ENCODE results near the gene CHGA.

CHGA gene

DNA sequence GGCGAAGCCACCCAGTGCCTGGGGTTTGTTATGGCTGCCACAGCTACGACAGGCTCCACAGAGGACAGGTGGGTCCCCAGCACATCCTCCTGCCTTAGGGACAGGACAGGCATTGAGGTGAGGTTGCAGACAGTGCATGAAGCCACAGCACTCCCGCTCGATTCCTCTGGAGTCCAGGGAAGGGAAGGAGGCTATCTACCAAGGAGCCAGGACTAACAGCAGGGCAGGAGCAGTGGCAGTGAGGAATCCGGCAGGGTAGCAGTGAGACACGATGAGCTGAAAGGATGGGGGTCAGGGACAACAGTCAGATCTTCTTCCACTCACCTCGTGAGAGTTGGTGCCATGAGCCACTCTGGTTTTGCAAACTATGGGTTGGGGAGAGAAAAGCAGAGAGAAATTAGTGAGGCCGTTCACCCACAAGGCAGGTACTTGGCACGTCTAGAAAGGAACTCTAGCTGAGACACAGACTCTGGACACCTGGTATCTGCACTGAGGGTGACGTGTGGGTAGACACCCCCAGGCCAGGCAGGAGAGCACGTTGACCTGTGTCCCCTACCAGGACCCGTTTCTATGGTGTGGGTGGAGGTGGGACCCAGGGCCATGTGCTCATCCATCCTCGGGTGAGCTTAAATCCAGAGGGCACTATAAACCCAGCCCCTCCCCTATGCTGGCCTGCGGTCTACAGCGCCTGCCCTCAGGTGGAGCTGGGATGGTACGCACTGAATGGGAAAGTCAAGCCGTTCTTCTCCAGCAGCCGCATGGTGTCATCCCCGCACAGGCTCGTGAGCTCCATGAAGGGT lies 39.3 kb downstream of the CHGA start:
- DNase-seq = no peak

DNA sequence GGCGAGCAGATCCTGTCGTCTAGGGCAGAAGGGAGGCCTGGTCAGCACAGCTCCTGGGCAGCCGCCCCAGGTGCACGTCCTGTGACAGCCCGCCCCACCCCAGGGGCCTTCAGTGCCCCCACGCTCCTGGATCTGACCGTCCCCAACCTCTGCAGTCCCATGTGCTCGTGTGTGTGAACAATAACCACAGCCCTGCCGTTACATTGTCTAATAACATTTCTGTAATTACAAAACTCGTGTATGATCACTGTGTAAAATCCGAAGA lies 39.8 kb downstream of the CHGA start:
- no peak for DNase-seq

DNA sequence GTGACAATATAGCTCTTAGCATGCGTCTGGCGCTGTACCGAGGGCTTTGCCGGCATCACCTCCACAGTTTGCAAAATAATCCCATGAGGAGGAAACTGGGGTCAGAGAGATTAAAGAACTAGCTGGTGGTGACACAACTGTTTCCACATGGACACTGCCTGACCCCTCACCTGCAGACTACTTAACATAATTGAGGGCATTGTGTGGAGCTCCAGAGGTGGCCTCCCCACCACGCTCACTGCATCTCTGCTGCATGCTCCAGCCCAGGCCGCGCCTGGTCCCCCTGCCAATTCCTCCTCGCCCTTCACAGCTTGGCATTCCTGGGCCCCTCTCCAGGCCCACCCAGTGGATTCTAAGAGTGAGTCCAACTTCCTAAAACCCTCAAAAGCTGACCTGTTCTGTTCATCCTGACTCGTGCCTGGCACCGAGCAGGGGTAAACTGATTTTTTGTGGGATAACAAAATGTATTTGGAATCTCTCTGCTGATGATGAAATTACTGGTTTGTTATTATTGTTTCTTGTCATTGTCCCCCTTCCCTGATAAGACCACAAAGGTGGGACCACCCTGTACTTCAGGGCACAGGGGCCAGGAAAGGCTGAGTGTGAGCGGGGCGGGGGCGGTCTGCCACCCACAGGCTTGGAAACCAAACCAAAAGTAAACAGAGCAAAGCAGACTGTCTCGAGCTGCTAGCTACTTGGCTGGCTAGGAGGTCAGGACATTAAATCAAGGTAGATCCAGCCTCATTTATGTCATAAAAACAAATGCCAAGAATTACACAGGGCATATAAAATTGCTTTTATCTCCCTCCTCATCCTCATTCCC lies 40.6 kb downstream of the CHGA start:
- DNase-seq = no peak

DNA sequence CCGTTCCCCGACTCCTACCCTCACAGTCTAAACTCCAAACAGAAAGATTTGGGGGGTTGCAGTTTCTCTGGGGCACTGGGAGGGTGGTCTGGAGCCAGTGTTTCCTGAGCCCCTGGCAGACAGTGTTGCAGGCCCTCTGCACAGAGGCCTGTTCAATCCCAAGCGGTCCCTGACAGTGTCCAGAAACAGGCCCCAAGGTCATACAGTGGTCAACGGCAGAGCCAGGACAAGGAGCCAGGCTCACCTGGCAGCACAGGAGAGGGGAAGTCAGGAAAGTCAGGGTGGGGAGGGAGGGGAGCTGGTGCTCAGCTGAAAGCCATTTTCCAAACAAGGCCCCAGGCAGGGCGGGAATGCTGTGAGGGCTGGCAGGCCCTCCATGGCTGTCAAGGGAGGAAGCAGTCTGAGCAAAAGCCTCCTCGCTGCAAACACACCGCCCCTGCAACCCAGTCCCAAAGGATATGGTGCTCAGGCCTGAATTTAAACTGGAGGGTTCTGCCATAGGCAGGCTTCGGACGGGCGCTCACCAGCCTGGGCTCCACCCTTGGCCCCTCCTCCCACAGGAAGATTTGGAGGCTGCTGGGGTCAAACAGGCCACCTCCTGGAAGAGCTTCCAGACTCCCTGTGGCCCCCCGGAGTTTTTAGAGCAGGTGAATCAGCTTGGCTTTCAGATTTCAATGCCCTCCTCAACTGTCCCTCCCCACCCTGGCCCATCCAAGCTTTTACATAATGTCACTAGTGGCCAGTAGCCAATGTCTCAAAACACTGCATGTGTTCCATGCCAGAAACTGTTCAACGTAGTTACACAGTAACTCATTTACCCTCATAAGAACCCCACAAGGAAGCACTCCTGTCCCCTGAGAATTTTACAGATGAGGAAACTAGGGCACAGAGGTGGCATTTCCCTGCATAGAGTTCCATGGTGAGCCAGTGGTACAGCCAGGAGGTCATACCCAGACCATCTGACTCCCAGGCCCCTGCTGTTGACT lies 41.5 kb downstream of the CHGA start:
- DNase-seq = no peak

DNA sequence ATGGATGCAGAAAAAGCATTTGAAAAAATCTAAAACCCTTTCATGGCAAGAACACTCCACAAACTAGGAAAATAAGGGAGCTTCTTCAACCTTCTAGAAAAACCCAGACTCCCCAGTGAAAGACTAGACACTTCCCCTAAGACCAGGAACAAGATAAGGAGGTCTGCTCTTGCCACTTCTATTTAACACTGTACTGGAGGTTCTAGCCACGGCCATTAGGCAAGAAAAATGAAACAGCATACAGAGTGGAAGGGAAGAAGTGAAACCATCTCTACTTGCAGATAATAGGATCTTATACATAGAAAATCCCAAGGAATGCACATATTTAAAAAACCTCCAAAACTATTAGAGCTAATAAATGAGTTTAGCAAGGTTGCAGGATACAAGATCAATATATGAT lies 42.3 kb downstream of the CHGA start:
- DNase-seq = no peak

DNA sequence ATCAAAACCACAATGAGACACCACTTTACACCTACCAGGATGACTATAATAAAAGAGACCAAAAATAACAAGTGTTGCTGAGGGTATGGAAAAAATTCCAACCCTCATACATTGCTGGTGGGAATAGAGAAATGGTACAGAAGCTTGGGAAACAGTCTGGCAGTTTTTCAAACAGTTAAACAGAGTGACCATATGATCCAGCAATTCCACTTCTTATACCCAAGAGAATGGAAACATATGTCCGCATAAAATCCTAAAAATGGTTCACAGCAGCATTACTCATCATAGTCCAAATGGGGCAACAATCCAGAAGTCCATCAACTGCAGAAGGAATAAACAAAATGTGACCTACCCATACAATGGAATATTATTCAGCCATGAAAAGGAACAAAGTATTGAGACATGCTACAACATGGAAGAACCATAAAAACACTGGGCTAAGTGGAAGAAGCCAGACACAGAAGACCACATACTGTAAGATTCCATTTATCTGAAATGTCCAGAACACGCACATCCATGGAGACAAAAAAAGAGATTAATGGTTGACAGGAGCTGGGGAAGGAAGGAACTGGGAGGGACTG lies 44.5 kb downstream of the CHGA start:
- no peak for DNase-seq

DNA sequence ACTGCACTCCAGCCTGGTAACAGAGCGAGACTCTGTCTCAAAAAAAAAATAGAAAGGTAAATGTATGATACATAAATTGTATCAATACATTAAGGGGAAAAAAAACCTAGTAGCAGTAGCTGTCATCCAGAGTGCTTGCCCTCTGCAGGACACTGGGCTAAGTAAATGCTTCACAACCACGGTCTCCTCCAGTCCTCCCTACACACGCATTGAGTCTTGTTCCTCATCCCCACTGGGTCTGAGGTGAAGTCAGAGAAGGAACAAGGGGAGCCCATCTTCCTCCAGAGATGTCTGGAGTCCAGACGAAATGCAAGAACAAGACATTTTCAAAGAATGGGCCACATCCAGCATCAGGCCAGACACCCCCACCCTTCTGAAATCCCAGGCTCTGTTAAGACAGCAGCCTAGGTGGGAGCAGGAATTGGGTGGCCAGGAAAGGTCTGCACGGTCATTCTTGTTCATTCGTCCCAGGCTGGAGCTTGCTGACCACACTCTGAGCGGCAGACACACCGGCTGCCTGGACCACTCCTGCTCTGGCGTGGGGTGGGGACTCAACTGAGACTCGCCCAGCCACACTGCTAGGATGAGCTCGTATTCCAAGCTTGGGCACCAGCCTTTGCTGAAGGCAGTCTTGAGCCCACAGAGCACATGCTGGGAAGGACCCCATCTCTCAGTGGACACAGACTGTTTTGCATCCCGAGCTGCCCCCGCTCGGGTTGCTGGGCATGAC lies 45.5 kb downstream of the CHGA start:
- no peak for DNase-seq

DNA sequence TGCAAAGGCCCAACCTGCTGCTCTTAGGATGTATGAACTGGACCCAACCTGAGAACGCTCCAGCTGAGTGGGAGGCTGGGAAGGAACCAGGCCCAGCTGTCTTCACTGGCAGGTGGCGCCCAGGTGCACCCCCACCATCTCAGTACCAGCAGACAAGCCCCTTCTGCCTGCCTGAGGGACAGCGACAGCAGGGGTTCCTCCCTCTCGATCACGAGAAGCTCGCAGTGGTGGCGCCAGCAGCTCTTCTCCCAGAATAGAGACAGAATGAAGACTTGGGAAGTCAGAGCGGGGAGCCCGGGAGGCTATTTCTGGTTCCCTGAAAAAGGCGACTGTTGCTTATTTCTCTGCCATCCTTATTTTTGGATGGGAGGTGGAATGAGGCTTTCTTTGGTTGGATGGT lies 46.5 kb downstream of the CHGA start:
- DNase-seq = no peak

DNA sequence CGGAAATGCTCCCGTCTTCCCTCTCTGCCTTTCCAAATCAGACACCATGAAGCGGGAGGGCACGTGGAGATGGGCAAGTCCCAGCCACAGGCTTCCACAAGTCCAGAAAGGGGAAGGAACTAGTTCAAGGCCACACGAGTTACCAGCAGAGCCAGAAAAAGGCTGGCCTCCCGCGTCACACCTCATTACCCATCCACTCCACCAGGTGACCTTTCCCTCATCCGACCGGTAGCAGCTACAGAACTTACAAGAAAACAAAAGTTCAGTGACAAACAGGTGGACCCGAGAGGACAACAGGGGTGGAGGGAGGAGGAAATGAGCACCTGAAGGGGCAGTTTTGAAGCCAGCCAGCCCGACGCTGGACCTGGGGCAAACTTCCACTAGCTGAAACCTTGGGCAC lies 46.9 kb downstream of the CHGA start:
- no peak for DNase-seq

DNA sequence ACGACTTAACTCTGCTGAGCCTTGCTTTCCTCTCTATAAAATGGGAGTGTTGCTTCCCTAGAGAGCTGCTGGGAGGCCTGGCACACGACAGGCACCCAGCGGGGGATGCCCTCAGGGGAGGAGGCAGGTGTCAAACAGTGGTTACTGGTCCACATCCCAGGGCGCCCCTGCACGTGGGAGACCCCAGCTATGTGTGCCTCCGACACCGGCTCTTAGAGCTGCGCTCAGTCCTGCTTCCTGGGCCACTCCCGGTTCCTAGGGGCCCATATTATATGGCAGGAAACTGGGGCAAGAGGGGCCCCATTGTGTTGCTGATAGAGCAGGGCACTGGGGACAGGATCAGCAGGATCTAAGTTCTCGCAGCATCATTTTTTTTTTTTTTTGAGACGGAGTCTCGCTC lies 47.3 kb downstream of the CHGA start:
- DNase-seq = no peak

DNA sequence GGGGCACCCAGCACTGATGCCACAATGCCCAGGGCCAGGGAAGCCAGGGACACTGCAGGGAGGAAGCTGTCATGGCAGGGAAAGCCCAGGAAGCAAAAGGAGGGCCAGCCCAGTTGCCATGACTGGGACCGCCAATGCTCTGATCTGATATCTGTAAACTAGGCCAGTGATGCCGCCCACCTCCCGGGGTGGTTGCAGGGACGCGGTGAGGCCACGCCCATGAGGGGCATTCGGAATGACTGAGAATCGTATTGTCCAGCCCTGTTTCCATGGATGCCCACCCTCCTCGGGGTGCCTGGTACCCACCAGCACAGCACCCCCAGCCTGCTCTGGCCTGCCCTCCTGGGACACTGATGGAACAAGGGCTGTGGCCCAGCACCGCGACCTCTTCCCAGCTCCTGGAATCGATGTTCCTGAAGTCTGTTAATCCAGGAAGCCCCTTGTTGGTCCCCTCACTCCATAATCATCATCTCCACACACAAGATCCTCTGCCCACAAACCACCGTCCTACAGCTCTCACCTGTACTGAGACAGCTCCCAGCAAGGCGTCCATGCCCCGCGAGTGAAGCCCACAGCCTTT lies 48.7 kb downstream of the CHGA start:
- no peak for DNase-seq

DNA sequence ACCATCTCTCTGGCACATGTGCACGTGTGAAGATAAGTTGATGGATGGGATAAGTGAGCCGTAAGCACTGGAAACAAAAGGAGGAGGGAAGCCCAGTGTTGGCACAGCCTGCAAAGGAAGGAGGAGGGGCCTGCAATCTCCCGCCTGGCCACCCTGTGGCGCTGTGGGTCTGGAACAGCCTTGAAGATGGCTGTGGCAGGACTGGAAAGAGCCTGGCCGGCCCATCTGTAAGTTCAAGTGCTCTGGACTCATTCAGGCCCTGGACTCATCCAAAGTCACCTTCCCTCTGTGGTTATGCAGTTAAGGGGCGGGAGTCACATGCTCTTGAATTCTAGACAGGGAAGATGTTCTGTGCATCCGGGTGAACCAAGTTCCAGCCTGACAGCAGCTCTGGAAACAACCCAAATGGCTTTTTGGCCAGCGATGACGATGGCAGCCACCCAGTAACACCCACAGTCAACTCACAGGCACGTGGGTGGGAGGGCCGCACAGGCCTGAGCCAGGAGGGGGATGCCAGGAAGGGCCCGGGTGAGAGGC lies 50.4 kb downstream of the CHGA start:
- DNase-seq = no peak

DNA sequence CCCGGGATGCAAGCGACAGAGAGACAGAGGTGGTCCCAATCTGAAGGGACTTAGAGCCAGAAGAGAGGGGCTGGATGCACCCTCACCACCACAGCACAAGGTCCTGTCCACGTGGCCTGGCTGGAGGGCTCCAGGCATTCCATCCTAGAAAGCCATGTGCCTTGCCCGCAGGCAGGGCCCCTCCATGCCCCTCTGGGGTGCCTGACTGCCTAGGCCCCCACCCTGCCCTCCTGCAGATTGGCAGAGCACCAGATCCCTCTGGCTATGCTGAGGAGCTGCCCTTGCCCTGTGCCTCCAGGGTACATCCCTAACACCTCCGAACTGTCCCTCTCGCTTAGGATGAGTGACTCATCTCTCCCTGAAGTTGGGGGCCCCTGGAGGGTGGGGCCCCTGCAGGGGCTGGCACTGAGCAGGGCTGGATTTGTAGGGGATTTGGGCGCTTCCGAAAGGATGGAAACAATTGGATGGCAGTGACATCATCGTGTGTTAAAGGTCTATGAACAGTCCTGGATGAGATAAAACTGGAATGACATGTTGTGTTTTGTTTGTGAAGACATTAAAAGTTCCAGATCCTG lies 50.9 kb downstream of the CHGA start:
- DNase-seq = no peak

DNA sequence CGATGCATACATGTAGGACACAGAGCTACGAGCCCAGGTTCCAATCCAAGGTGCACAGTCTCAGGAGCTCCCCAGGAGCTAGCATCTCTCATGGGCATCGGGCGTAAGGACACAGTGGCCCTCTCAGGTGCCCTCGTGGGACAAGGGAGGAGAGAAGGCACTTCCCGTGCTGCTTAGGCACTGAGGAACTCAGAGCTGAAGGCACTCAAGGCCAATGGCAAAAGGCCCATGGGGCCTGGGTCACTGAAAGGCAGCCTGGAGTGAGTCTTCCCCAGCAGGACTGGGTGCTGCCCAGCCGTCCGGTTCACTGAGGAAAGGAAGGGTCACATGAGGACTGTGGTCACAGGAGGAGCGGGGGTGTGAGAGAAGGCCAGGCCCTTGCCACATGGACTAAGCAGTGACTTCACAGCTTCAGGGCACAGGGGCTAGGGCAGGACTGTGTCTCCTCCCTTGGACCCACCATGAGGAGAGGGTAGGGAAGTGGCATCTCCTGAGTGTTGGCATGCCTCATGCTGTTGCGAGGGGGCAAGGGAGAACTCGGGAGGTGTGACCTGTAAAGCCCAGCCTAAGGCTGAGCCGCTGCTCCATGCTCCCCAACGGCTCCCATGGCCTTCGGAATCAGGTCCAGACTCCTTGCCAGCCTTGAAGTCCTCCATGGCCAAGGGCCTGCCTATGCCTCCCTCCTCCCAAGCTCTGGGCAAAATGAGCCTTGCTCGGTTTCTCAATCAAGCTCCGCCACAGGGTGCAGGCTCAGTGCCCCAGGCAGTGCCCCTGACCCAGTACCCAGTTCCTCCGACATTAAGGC lies 51.8 kb downstream of the CHGA start:
- DNase-seq = no peak

DNA sequence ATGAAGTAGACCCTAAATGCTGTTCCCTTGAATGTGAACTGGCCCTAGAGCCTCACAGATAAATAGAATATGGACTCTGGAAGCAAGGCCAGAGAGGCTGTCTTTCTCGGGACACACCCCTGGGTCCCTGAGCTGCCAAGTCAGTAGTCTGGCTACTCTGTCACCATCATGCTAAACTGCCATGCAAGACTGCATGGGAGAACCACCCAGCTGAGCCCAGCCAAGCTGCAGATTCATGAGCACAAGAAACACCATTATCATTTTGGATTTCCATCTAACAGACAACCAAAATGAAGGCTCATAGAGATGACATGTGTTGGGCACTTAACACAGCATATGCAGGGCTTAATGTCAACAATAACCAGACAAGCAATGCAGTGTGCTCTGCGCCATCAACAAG lies 53.3 kb downstream of the CHGA start:
- DNase-seq = no peak

DNA sequence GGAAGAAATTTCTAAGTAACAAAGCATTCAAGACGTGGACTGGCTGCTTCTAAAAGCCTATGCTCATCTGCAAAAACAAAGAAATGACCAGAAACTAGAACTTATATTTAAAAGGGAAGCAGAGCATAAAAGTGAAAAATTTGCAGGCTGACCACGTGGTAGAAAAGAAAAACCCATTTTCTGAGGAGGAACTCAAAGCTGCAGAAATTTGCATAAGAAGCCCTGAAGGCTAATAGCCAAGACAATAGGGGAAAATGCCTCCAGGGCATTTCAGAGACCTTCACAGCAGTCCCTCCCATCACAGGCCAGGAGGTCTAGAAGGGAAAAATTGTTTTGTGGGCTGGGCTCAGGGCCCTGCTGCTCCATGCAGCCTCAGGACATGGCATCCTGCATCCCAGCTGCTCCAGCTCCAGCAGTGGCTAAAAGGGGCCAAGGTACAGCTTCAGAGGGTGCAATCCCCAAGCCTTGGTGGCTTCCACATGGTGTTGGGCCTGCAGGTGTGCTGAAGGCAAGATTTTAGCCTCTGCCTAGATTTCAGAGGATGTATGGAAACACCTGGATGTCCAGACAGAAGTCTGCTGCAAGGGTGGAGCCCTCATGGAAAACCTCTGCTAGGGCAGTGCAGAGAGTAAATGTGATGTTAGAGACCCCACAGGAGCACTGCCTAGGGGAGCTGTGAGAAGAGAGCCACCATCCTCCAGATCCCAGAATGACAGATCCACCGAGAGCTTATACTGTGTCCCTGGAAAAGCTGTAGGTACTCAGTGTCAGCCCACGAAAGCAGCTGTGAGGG lies 55.5 kb downstream of the CHGA start:
- DNase-seq = no peak

DNA sequence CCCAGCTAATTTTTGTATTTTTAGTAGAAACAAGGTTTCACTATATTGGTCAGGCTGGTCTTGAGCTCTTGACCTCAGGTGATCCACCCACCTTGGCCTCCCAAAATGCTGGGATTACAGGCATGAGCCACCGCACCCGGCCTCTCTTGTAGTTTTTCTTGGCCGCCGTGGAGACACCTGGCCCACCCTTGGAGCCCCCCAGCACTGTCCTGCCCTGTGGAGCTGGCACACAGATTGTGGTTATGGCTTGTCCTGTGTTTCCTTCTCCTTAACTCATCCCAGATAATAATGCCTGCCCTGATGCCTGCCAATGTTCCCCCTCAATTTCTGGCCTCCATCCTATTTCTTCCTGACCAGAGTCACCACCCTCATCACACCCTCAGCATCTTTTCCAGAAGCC lies 57.9 kb downstream of the CHGA start:
- no peak for DNase-seq

DNA sequence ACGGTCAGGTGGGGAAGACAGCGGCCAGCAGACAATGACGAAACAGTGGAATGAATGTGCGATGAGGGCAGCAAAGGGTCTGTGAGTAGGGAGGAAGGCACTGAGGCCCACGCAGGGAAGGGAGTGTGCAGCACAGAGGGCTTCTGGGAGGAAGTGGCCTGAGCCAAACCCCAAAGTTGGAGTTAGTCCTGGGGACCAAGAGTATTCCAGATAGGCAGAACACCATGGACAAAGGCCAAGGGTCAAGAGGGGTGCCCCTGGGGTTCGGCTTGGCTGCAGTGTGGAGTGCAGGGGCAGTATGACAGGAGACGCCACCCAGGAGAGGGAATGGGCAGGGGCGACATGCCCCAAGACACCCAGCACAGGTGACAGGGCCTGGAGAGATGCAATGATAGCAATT lies 58.8 kb downstream of the CHGA start:
- no peak for DNase-seq

DNA sequence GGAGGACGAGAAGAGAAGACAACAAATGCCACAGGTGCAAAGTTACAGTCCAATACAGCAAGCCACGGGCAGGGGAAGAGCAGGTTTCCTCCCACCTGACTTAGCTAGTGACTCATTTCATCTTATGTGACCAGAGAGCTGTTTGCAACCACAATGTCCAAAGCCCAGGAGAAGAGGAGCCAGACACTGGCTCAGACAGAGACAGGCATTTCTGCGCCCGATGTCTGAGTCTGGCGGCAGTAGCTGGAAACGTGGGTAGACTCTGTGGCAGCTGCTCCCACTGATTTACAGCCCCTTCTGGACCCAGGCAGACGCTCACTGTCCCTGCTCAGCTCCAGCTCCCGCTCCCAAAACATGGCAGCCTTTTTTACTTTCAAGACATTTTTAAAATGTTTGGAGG lies 60.0 kb downstream of the CHGA start:
- no peak for DNase-seq

Data from right kidney (tissue), 1 donor.